GM12878 (cell line): ENCODE results near the gene SIL1. TPM values are rescaled to one million over a fixed set of nuclear protein-coding genes. Genes with fewer than 3 reads are reported as not detected.

Experiments
- ATAC-seq: fragments of 200-7000 bp; cut with Tn5 transposase; 3 replicates; pipeline ENCODE4 v1.9.1; 2020; ENCODE audit warnings: mild to moderate bottlenecking, moderate library complexity
- BruUV-seq: library from RNA; stranded (reverse); fragments of 400-500 nt; replicated peaks from 2 replicates; lab custom pipeline; 2021; lab: Mats Ljungman, UMichigan
- CTCF ChIA-PET: fragments of 300-600 bp; sonication (Branson Sonifier 250); formaldehyde crosslinking; extraction: SDS; loops from one replicate; lab custom pipeline; 2021; ENCODE audit warnings: inconsistent platforms; lab: Yijun Ruan, JAX
- POLR2A ChIA-PET: fragments of 350-600 bp; formaldehyde crosslinking; extraction: SDS; loops from one replicate; lab custom pipeline; 2021; ENCODE audit warnings: inconsistent platforms; lab: Charles Lee
- RAD21 ChIA-PET: fragments of 300-600 bp; sonication (Branson Sonifier 250); formaldehyde crosslinking; loops from one replicate; lab custom pipeline; 2023; ENCODE audit warnings: antibody characterized with exemption; ENCODE audit not compliant: unreplicated experiment; lab: Charles Lee
- SMC1A ChIA-PET: fragments of 300-600 bp; sonication (Branson Sonifier 250); formaldehyde crosslinking; loops from one replicate; lab custom pipeline; 2023; ENCODE audit not compliant: unreplicated experiment, uncharacterized antibody; lab: Charles Lee
- DNase-seq: peaks from one replicate; pipeline ENCODE4 v3.0.0-alpha.2; 2011; ENCODE audit warnings: low read depth, low spot score
- FAIRE-seq: peaks from 3 replicates; lab custom pipeline; 2011; peaks lifted over from hg19 to GRCh38; lab: Jason Lieb, UNC
- H2AFZ ChIP-seq: 2 replicates; pipeline ENCODE4 v1.6.0; 2011; ENCODE audit warnings: low read depth, low read length, control low read depth; ENCODE audit not compliant: control insufficient read depth
- H3K27ac ChIP-seq: 2 replicates; pipeline ENCODE4 v1.5.1; 2011; ENCODE audit warnings: control low read depth; ENCODE audit not compliant: control insufficient read depth, insufficient read depth
- H3K27me3 ChIP-seq, 2 experiments: replicated peaks in 1 of 2; 2 replicates each; pipeline versions ENCODE4 v1.6.0 to v1.6.1; 2011; ENCODE audit warnings: low read length in 1 of 2; ENCODE audit not compliant: control insufficient read depth in 2 of 2, insufficient read depth in 2 of 2
- H3K36me3 ChIP-seq, 2 experiments: 2 replicates each; pipeline ENCODE4 v1.5.1; 2011; ENCODE audit warnings: low read length in 1 of 2; ENCODE audit not compliant: control insufficient read depth in 2 of 2, insufficient read depth in 2 of 2
- H3K4me1 ChIP-seq: 2 replicates; pipeline ENCODE4 v1.6.1; 2011; ENCODE audit warnings: mild to moderate bottlenecking, low read length, moderate library complexity, mixed read lengths; ENCODE audit not compliant: control insufficient read depth, insufficient read depth
- H3K4me2 ChIP-seq: 2 replicates; pipeline ENCODE4 v1.6.0; 2011; ENCODE audit warnings: control low read depth; ENCODE audit not compliant: control insufficient read depth, insufficient read depth
- H3K4me3 ChIP-seq: fragments of 200-600 bp; sonication (generic); 2 replicates; pipeline ENCODE4 v1.5.1; 2016
- H3K79me2 ChIP-seq: 2 replicates; pipeline ENCODE4 v1.6.0; 2011; ENCODE audit warnings: low read length; ENCODE audit not compliant: control insufficient read depth, insufficient read depth
- H3K9ac ChIP-seq: 2 replicates; pipeline ENCODE4 v1.8.0; 2011; ENCODE audit warnings: low read length, control low read depth, mixed read lengths; ENCODE audit not compliant: control insufficient read depth, insufficient read depth
- H3K9me3 ChIP-seq: replicated peaks from 3 replicates; pipeline ENCODE4 v1.5.1; 2011; ENCODE audit warnings: mild to moderate bottlenecking, low read length; ENCODE audit not compliant: control insufficient read depth, insufficient read depth
- H4K20me1 ChIP-seq: 2 replicates; pipeline ENCODE4 v1.6.0; 2011; ENCODE audit not compliant: control insufficient read depth, insufficient read depth
- BCL11A ChIP-seq: IDR thresholded peaks from 2 replicates; pipeline ENCODE4 v1.6.1; 2011; ENCODE audit warnings: low read depth, low read length
- EED ChIP-seq: sonication (generic); IDR thresholded peaks from 2 replicates; pipeline ENCODE4 v1.6.1; 2016; ENCODE audit warnings: antibody characterized with exemption, low read depth
- ESRRA ChIP-seq: IDR thresholded peaks from 2 replicates; pipeline ENCODE4 v1.6.1; 2012; ENCODE audit warnings: mild to moderate bottlenecking, low read length, improper control_type of control experiment
- IRF4 ChIP-seq: IDR thresholded peaks from 2 replicates; pipeline ENCODE4 v1.6.1; 2011; ENCODE audit warnings: low read depth, low read length
- MXI1 ChIP-seq: fragments of 150-350 bp; IDR thresholded peaks from 2 replicates; pipeline ENCODE4 v1.6.1; 2011; ENCODE audit warnings: low read depth, mild to moderate bottlenecking, inconsistent platforms, low read length, improper control_type of control experiment
- MYC ChIP-seq: IDR thresholded peaks from 2 replicates; pipeline ENCODE4 v1.6.1; 2011; ENCODE audit warnings: mild to moderate bottlenecking, low read length, moderate library complexity, inconsistent platforms; ENCODE audit not compliant: insufficient read depth, insufficient replicate concordance, insufficient read length, severe bottlenecking
- NFXL1 ChIP-seq: fragments of 450-650 bp; IDR thresholded peaks from 2 replicates; pipeline ENCODE4 v1.6.1; 2017; ENCODE audit warnings: antibody characterized with exemption, mild to moderate bottlenecking, borderline replicate concordance
- NKRF ChIP-seq: fragments of 450-650 bp; conservative IDR thresholded peaks from 2 replicates; pipeline ENCODE4 v1.6.1; 2017; ENCODE audit warnings: mild to moderate bottlenecking, moderate library complexity
- NRF1 ChIP-seq: conservative IDR thresholded peaks from 2 replicates; pipeline ENCODE4 v1.6.1; 2011; ENCODE audit warnings: mild to moderate bottlenecking, low read depth, low read length, improper control_type of control experiment
- RCOR1 ChIP-seq: conservative IDR thresholded peaks from 2 replicates; pipeline ENCODE4 v1.6.1; 2012; ENCODE audit warnings: low read depth, low read length, improper control_type of control experiment
- SMC3 ChIP-seq: IDR thresholded peaks from 2 replicates; pipeline ENCODE4 v1.6.1; 2011; ENCODE audit warnings: low read length, improper control_type of control experiment, borderline replicate concordance
- WGBS: methylation state at CpG from one replicate; pipeline ENCODE4 v1.1.6; 2016; ENCODE audit warnings: low lambda C conversion rate; ENCODE audit not compliant: insufficient replicate concordance, insufficient coverage; ENCODE audit errors: missing lambda C conversion rate; 5-methylcytosine and 5-hydroxymethylcytosine counted together
- in situ Hi-C: fragments of 300-500 bp; cut with MboI; formaldehyde crosslinking; loops from 9 replicates; pipeline ENCODE4 v1.14.3; 2018; ENCODE audit warnings: mixed read lengths
- intact Hi-C: fragments of 100-400 bp; cut with micrococcal nuclease; formaldehyde crosslinking; loops from one replicate; pipeline ENCODE4 v1.14.2; 2022; ENCODE audit not compliant: unreplicated experiment
- polyA plus RNA-seq, 11 experiments: library from polyadenylated mRNA; depleted of rRNA in 4 of 11; unstranded in 6 of 11; stranded (reverse) in 5 of 11; fragments of >200 nt; fragmentation: Nextera tagmentation in 4 of 11; fragmentation: Illumina TruSeq in 1 of 11; extraction: Ambion mirVana in 4 of 11; extraction: Trizol in 1 of 11; gene quantifications; 1 replicate in 1 of 11; 2 replicates in 10 of 11; pipeline versions ENCODE4 v1.2.1 to v1.2.3, GENCODE V29; 2011 to 2016; ENCODE audit warnings: inconsistent platforms in 2 of 11, missing spikeins in 2 of 11, low read depth in 1 of 11
- total RNA-seq, 4 experiments: library from RNA; depleted of rRNA in 3 of 4; stranded (reverse); fragments of >200 nt in 3 of 4; fragmentation: Illumina TruSeq in 1 of 4; extraction: Trizol in 1 of 4; gene quantifications; 2 replicates each; pipeline versions ENCODE4 v1.2.1 to v1.2.3, GENCODE V29; 2013 to 2021
- TF ChIP-seq, protein P1 (sequence below): fragments of 450-650 bp; IDR thresholded peaks from 2 replicates; pipeline ENCODE4 v1.6.1; 2017; ENCODE audit warnings: low read depth, mild to moderate bottlenecking, moderate library complexity
- TF ChIP-seq, protein P2 (sequence below): IDR thresholded peaks from 2 replicates; pipeline ENCODE4 v1.6.1; 2012; ENCODE audit warnings: improper control_type of control experiment, low read depth, low read length; ENCODE audit not compliant: insufficient replicate concordance

Gene SIL1
- total and polyA plus RNA-seq, 10 of the 15 experiments (the other 5 are each of a cell fraction or from before 2014, with no cell fraction given), result 4.1 to 49.8 (median 29.4) TPM

DNA sequence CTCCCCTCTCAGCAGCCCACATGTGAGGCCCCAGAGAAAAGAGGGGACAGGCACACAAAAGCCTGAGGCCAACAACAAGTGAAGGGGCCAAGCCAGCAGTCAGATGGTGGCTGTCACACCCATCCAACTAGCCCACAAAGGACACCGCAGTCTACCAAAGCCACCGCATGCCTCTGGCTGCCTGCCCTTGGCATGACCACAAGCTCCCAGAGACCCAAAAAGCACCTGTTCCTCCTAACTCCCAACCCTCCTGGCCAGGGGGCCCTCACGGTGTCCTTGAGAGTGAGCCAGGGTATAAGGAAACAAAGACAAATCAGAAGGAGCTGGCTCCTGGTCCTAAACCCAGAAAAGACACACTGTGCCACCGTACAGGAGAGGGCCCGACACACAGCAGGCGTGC lies 245.2 kb downstream of the SIL1 start (continued):
- TF ChIP-seq, protein P1, sequence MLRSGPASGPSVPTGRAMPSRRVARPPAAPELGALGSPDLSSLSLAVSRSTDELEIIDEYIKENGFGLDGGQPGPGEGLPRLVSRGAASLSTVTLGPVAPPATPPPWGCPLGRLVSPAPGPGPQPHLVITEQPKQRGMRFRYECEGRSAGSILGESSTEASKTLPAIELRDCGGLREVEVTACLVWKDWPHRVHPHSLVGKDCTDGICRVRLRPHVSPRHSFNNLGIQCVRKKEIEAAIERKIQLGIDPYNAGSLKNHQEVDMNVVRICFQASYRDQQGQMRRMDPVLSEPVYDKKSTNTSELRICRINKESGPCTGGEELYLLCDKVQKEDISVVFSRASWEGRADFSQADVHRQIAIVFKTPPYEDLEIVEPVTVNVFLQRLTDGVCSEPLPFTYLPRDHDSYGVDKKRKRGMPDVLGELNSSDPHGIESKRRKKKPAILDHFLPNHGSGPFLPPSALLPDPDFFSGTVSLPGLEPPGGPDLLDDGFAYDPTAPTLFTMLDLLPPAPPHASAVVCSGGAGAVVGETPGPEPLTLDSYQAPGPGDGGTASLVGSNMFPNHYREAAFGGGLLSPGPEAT, result no peak
- TF ChIP-seq IRF4 (no peak), NKRF (no peak)
- TF ChIP-seq, all 136 proteins: peak for 0

- Histone ChIP-seq H3K4me2 (no peak overlapping the region), H2AFZ (no peak overlapping the region), H4K20me1 (no peaks in the 10 kb centered on the region), H3K4me1 (no peaks in the 10 kb centered on the region; the same call in 1 of the 2 replicates), H3K4me3 (no peak overlapping the region), H3K36me3 (peaks cover 3 to 6% of the 10 kb centered on the region in 2 experiments; a peak in 3 of 4 replicates), H3K27me3 (no peaks in the 10 kb centered on the region), H3K27ac (no peak overlapping the region), H3K79me2 (no peaks in the 10 kb centered on the region), H3K9me3 (no peaks in the 10 kb centered on the region), H3K9ac (no peak overlapping the region)
- ATAC-seq (no peak), FAIRE-seq (no peak), DNase-seq (no peak)
- in situ Hi-C loops, result no loop called here
- no TSS peak for BruUV-seq
- ChIA-PET CTCF (interaction anchor here (1.5 kb wide), 1 partner anchor 310 kb away, joined by 3 read pairs; no protein-coding TSS in a partner anchor), SMC1A (no interaction called here), POLR2A (no interaction called here), RAD21 (no interaction called here)
- WGBS, result 95% methylated on average over 17 of the region's 17 CpGs
- intact Hi-C loops, result no loop called here
- TF ChIP-seq, protein P2, sequence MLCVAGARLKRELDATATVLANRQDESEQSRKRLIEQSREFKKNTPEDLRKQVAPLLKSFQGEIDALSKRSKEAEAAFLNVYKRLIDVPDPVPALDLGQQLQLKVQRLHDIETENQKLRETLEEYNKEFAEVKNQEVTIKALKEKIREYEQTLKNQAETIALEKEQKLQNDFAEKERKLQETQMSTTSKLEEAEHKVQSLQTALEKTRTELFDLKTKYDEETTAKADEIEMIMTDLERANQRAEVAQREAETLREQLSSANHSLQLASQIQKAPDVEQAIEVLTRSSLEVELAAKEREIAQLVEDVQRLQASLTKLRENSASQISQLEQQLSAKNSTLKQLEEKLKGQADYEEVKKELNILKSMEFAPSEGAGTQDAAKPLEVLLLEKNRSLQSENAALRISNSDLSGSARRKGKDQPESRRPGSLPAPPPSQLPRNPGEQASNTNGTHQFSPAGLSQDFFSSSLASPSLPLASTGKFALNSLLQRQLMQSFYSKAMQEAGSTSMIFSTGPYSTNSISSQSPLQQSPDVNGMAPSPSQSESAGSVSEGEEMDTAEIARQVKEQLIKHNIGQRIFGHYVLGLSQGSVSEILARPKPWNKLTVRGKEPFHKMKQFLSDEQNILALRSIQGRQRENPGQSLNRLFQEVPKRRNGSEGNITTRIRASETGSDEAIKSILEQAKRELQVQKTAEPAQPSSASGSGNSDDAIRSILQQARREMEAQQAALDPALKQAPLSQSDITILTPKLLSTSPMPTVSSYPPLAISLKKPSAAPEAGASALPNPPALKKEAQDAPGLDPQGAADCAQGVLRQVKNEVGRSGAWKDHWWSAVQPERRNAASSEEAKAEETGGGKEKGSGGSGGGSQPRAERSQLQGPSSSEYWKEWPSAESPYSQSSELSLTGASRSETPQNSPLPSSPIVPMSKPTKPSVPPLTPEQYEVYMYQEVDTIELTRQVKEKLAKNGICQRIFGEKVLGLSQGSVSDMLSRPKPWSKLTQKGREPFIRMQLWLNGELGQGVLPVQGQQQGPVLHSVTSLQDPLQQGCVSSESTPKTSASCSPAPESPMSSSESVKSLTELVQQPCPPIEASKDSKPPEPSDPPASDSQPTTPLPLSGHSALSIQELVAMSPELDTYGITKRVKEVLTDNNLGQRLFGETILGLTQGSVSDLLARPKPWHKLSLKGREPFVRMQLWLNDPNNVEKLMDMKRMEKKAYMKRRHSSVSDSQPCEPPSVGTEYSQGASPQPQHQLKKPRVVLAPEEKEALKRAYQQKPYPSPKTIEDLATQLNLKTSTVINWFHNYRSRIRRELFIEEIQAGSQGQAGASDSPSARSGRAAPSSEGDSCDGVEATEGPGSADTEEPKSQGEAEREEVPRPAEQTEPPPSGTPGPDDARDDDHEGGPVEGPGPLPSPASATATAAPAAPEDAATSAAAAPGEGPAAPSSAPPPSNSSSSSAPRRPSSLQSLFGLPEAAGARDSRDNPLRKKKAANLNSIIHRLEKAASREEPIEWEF, result no peak
- TF ChIP-seq BCL11A, result no peak
- no peak for TF ChIP-seq MYC
- TF ChIP-seq NRF1, result no peak
- TF ChIP-seq MXI1, result no peak
- no peak for TF ChIP-seq NFXL1
- TF ChIP-seq RCOR1, result no peak
- no peak for TF ChIP-seq ESRRA
- TF ChIP-seq EED, result no peak
- TF ChIP-seq SMC3, result no peak
Observed at GRCh38 chr5:138951986-138952735, 246.0 kb downstream of the SIL1 start.
